Skeletal muscle tissue (tissue), 4 donors: ENCODE results near the gene RBPJL. TPM values are rescaled to one million over a fixed set of nuclear protein-coding genes. Genes with fewer than 3 reads are reported as not detected.

Experiments
- H3K27ac ChIP-seq: one replicate; pipeline ENCODE4 v1.7.0; 2013; ENCODE audit warnings: mild to moderate bottlenecking, low read depth, low read length, inconsistent platforms
- H3K27me3 ChIP-seq, 3 donors: one replicate each; pipeline ENCODE4 v1.7.0; 2013; ENCODE audit warnings: low read length in 3 of 3; ENCODE audit not compliant: control insufficient read depth in 3 of 3, insufficient read depth in 3 of 3
- H3K36me3 ChIP-seq, 3 donors: one replicate each; pipeline ENCODE4 v1.7.0; 2013; ENCODE audit warnings: low read length in 3 of 3; ENCODE audit not compliant: control insufficient read depth in 3 of 3, insufficient read depth in 3 of 3
- H3K4me1 ChIP-seq, 3 donors: one replicate each; pipeline ENCODE4 v1.7.0; 2013; ENCODE audit warnings: low read length in 3 of 3, mild to moderate bottlenecking in 3 of 3; ENCODE audit not compliant: control insufficient read depth in 3 of 3, insufficient read depth in 3 of 3
- H3K4me3 ChIP-seq, 3 donors: one replicate each; pipeline ENCODE4 v1.7.0; 2013; ENCODE audit warnings: low read length in 3 of 3
- H3K9ac ChIP-seq, 3 donors: one replicate each; pipeline ENCODE4 v1.7.0; 2013; ENCODE audit warnings: low read length in 3 of 3, mild to moderate bottlenecking in 3 of 3, moderate library complexity in 2 of 3, low read depth in 1 of 3
- H3K9me3 ChIP-seq, 3 donors: one replicate each; pipeline ENCODE4 v1.7.0; 2013; ENCODE audit warnings: low read length in 3 of 3; ENCODE audit not compliant: control insufficient read depth in 3 of 3
- total RNA-seq: library from RNA; depleted of rRNA; stranded (reverse); fragments of >200 nt; gene quantifications from one replicate; pipeline ENCODE4 v1.2.3, GENCODE V29; 2014
- donor health status: Osteomylitis.

RBPJL gene
- total RNA-seq, 1 donor from 2014 or later, result not detected

- H3K4me1 ChIP-seq, result peaks cover 27 to 53% (median 34%) of the 10 kb centered on the region in 3 donors
- H3K9ac ChIP-seq, result peak overlapping the region in 1 of 3 donors; percentile 29
- no peaks in the 10 kb centered on the region for H3K36me3 ChIP-seq
- no peaks in the 10 kb centered on the region for H3K27me3 ChIP-seq
- no peak overlapping the region for H3K4me3 ChIP-seq
- peak overlapping the region; percentile 61 for H3K27ac ChIP-seq
- no peaks in the 10 kb centered on the region for H3K9me3 ChIP-seq
Measured at GRCh38 chr20:45355209-45356084, 48.8 kb downstream of the RBPJL start.

- Histone ChIP-seq H3K9me3 (no peaks in the 10 kb centered on the region), H3K27me3 (no peaks in the 10 kb centered on the region), H3K9ac (peak overlapping the region; percentile 60 to 79 (median 73)), H3K4me3 (peak overlapping the region in 2 of 3 donors; percentile 42 to 58), H3K27ac (peak overlapping the region; percentile 94), H3K36me3 (no peaks in the 10 kb centered on the region), H3K4me1 (peaks cover 31 to 61% (median 39%) of the 10 kb centered on the region in 3 donors)
Measured at GRCh38 chr20:45358282-45359068, 51.8 kb downstream of the RBPJL start.

GRCh38 chr20:45359069-45359405, 52.4 kb downstream of the RBPJL start:
- H3K9me3 ChIP-seq, result no peaks in the 10 kb centered on the region
- H3K9ac ChIP-seq, result peak overlapping the region; percentile 52 to 73 (median 60)
- H3K27me3 ChIP-seq, result no peaks in the 10 kb centered on the region
- peak overlapping the region; percentile 94 for H3K27ac ChIP-seq
- no peaks in the 10 kb centered on the region for H3K36me3 ChIP-seq
- peak overlapping the region in 1 of 3 donors; percentile 2 for H3K4me3 ChIP-seq
- H3K4me1 ChIP-seq, result peaks cover 37 to 63% (median 44%) of the 10 kb centered on the region in 3 donors

- Histone ChIP-seq H3K9me3 (no peaks in the 10 kb centered on the region), H3K4me3 (no peak overlapping the region), H3K9ac (peak overlapping the region; percentile 52 to 73 (median 60)), H3K27me3 (no peaks in the 10 kb centered on the region), H3K4me1 (peaks cover 39 to 60% (median 44%) of the 10 kb centered on the region in 3 donors), H3K27ac (peak overlapping the region; percentile 94), H3K36me3 (no peaks in the 10 kb centered on the region)
Measured at GRCh38 chr20:45359406-45360148, 52.9 kb downstream of the RBPJL start.

GRCh38 chr20:45361793-45362192, 55.2 kb downstream of the RBPJL start:
- Histone ChIP-seq H3K9ac (no peak overlapping the region), H3K9me3 (no peaks in the 10 kb centered on the region), H3K4me1 (peaks cover 39 to 57% (median 44%) of the 10 kb centered on the region in 3 donors), H3K27me3 (no peaks in the 10 kb centered on the region), H3K4me3 (no peak overlapping the region), H3K36me3 (peaks cover 5 to 21% (median 16%) of the 10 kb centered on the region in 3 donors), H3K27ac (no peak overlapping the region)

GRCh38 chr20:45362804-45363610, 56.4 kb downstream of the RBPJL start, which contains the start of gene SYS1:
Gene SYS1 (plus strand): TSS chr20:45363156. CDS start chr20:45363532, 376 bp downstream.
- H3K9ac ChIP-seq, result peak within 1 kb of the TSS; percentile 94 to 99 (median 96)
- peak within 1 kb of the TSS; percentile 96 for H3K27ac ChIP-seq
- H3K4me3 ChIP-seq, result peak within 1 kb of the TSS; percentile 89 to 95 (median 91)
- H3K4me1 ChIP-seq, result peaks cover 30 to 47% (median 33%) of the 10 kb centered on the region in 3 donors
- no peaks in the 10 kb centered on the region for H3K9me3 ChIP-seq
- peaks cover 13 to 33% (median 29%) of the 10 kb centered on the region in 3 donors for H3K36me3 ChIP-seq
- H3K27me3 ChIP-seq, result no peaks in the 10 kb centered on the region

GRCh38 chr20:45363611-45364492, 57.2 kb downstream of the RBPJL start:
- Histone ChIP-seq H3K4me1 (peaks cover 24 to 38% (median 25%) of the 10 kb centered on the region in 3 donors), H3K4me3 (peak overlapping the region; percentile 89 to 95 (median 91)), H3K27ac (peak overlapping the region; percentile 96), H3K27me3 (no peaks in the 10 kb centered on the region), H3K9me3 (no peaks in the 10 kb centered on the region), H3K36me3 (peaks cover 13 to 39% (median 34%) of the 10 kb centered on the region in 3 donors), H3K9ac (peak overlapping the region; percentile 94 to 99 (median 96))

GRCh38 chr20:45365444-45365970, 58.9 kb downstream of the RBPJL start:
- peaks cover 12 to 26% (median 17%) of the 10 kb centered on the region in 3 donors for H3K4me1 ChIP-seq
- H3K9ac ChIP-seq, result no peak overlapping the region
- H3K27ac ChIP-seq, result no peak overlapping the region

More at GRCh38 chr20:45365444-45365970, 58.9 kb downstream of the RBPJL start:
- Histone ChIP-seq H3K4me3 (no peak overlapping the region), H3K36me3 (peaks cover 13 to 42% (median 34%) of the 10 kb centered on the region in 3 donors), H3K27me3 (no peaks in the 10 kb centered on the region), H3K9me3 (no peaks in the 10 kb centered on the region)
